ENCODE measurements around the gene MMD.

DNA sequence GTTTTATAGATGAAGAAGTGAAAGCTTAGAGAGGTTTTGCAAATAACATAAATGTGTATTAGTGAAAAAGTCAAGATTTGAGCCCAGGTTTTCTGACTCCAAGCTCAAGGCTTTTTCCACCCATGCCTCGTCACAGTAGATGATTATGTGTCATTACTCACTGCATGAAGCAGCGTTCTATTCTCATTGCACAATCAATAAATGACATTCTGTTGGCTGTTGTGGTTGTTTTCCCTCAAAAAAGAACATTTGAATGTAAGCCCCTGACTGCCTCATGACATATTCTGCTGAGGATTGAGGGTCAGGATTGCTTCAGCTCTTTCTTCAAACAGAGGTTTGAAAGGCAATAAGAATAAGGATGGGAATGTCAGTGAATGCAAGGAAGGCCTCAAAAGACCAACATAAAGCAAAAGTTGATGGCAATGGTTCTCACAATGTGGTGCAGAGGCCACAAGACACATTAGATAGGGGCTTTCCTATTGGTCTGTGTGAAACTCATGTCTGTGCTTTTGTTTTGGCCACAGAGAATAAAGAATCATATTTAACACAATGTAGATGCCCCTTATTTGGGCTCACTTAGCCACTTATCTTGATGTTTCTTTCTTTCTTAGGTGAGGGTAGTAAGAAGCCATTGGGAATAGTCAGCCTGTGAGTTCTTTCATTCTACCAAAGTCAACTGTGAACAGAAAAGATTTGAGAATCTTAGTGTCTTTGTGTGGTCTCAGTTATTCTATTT, 5.4 kb upstream of the MMD start:
- TF ChIP-seq, protein P1, sequence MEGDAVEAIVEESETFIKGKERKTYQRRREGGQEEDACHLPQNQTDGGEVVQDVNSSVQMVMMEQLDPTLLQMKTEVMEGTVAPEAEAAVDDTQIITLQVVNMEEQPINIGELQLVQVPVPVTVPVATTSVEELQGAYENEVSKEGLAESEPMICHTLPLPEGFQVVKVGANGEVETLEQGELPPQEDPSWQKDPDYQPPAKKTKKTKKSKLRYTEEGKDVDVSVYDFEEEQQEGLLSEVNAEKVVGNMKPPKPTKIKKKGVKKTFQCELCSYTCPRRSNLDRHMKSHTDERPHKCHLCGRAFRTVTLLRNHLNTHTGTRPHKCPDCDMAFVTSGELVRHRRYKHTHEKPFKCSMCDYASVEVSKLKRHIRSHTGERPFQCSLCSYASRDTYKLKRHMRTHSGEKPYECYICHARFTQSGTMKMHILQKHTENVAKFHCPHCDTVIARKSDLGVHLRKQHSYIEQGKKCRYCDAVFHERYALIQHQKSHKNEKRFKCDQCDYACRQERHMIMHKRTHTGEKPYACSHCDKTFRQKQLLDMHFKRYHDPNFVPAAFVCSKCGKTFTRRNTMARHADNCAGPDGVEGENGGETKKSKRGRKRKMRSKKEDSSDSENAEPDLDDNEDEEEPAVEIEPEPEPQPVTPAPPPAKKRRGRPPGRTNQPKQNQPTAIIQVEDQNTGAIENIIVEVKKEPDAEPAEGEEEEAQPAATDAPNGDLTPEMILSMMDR (IDR thresholded peaks at IDR 0.05): no peak
- no peak for TF ChIP-seq EZH2 (IDR thresholded peaks at IDR 0.05; ENCODE audit: borderline replicate concordance, insufficient read depth, low read depth, low read length, poor library complexity, severe bottlenecking)

Measured in B cell (primary cell).